GM18505 (cell line): ENCODE measurements around the gene FAM83C.
A peak's percentile ranks its signal among the peaks of the same experiment; 100 is the strongest.

ENCODE experiments used
- ATAC-seq: cut with Tn5 transposase; IDR thresholded peaks from one replicate; pipeline ENCODE4 v1.9.1; 2021; ENCODE audit not compliant: unreplicated experiment
- POLR2A ChIP-seq: IDR thresholded peaks from 4 replicates; pipeline ENCODE4 v1.6.1; 2011; ENCODE audit warnings: borderline replicate concordance; ENCODE audit not compliant: insufficient read depth, insufficient read length; ENCODE audit errors: extremely low read depth

FAM83C gene

GRCh38 chr20:35279533-35280174, 12.6 kb downstream of the FAM83C start:
- no peak for ATAC-seq

GRCh38 chr20:35279040-35279439, 13.2 kb downstream of the FAM83C start:
- ATAC-seq: no peak

More at GRCh38 chr20:35279533-35280174, 12.6 kb downstream of the FAM83C start:
- TF ChIP-seq POLR2A: no peak

GRCh38 chr20:35277531-35278395, 14.5 kb downstream of the FAM83C start, which contains the start of gene MMP24OS:
MMP24OS (minus strand) TSS chr20:35278122; CDS start chr20:35277929, 193 bp downstream.
- peak; percentile 90 for TF ChIP-seq POLR2A
- peak; percentile 66 for ATAC-seq

More at GRCh38 chr20:35279040-35279439, 13.2 kb downstream of the FAM83C start:
- no peak for TF ChIP-seq POLR2A

- ATAC-seq: no peak
- no peak for TF ChIP-seq POLR2A
These were observed 15.1 kb downstream of the FAM83C start for GRCh38 chr20:35277127-35277526.

GRCh38 chr20:35276408-35276807, 15.8 kb downstream of the FAM83C start:
- no peak for ATAC-seq
- TF ChIP-seq POLR2A: no peak

- TF ChIP-seq POLR2A: no peak
- ATAC-seq: no peak
These were observed 16.4 kb downstream of the FAM83C start for GRCh38 chr20:35275741-35276251.

- no peak for ATAC-seq
- TF ChIP-seq POLR2A: peak; percentile 2
These were observed 17.8 kb downstream of the FAM83C start for GRCh38 chr20:35274172-35275092.

GRCh38 chr20:35273449-35274171, 18.6 kb downstream of the FAM83C start:
- ATAC-seq: no peak
- no peak for TF ChIP-seq POLR2A

GRCh38 chr20:35271904-35272303, 20.3 kb downstream of the FAM83C start:
- TF ChIP-seq POLR2A: no peak
- ATAC-seq: no peak

- ATAC-seq: no peak
- TF ChIP-seq POLR2A: no peak
These were observed 20.9 kb downstream of the FAM83C start for GRCh38 chr20:35271073-35271882.
